SK-N-SH (cell line): ENCODE measurements around the gene CAVIN3. TPM values are rescaled to one million over a fixed set of nuclear protein-coding genes. Genes with fewer than 3 reads are reported as not detected.

ENCODE experiments used
- CTCF ChIA-PET: fragments of 300-600, 350-600 bp; formaldehyde crosslinking; extraction: SDS; loops from one replicate; lab custom pipeline; 2021; lab: Yijun Ruan, JAX
- POLR2A ChIA-PET: fragments of 350-600 bp; sonication (Branson Sonifier 250); formaldehyde crosslinking; extraction: SDS; loops from one replicate; lab custom pipeline; 2020; ENCODE audit warnings: antibody characterized with exemption, inconsistent platforms; lab: Yijun Ruan, JAX
- DNase-seq: peaks from one replicate; pipeline ENCODE4 v3.0.0; 2012
- H2AFZ ChIP-seq: fragments of 200-600 bp; sonication (generic); 2 replicates; pipeline ENCODE4 v1.8.1; 2016; ENCODE audit warnings: antibody characterized with exemption, mild to moderate bottlenecking, low read depth
- H3F3A ChIP-seq: fragments of 200-600 bp; sonication (generic); replicated peaks from 2 replicates; pipeline ENCODE3; 2016; ENCODE audit warnings: antibody characterized with exemption, mild to moderate bottlenecking; ENCODE audit not compliant: insufficient read depth
- H3K27ac ChIP-seq, 2 experiments: fragments of 200-500 bp in 1 of 2; fragments of 200-600 bp in 1 of 2; sonication (Bioruptor generic) in 1 of 2; sonication (generic), shearing (Covaris generic) in 1 of 2; 2 replicates each; pipeline versions ENCODE4 v1.5.1 to v1.6.1; 2014 to 2016; ENCODE audit warnings: low read depth in 2 of 2, inconsistent platforms in 1 of 2, low read length in 1 of 2, mild to moderate bottlenecking in 1 of 2, mixed read lengths in 1 of 2
- H3K27me3 ChIP-seq: fragments of 200-600 bp; sonication (generic), shearing (Covaris generic); 2 replicates; pipeline ENCODE4 v1.6.1; 2016; ENCODE audit warnings: mixed run types; ENCODE audit not compliant: insufficient read depth
- H3K36me3 ChIP-seq, 2 experiments: fragments of 200-500 bp in 1 of 2; fragments of 200-600 bp in 1 of 2; sonication (Bioruptor generic) in 1 of 2; sonication (generic) in 1 of 2; replicated peaks in 1 of 2; 2 replicates each; pipeline versions ENCODE3 to v1.5.1; 2014 to 2016; ENCODE audit warnings: low read length in 1 of 2, mild to moderate bottlenecking in 1 of 2; ENCODE audit not compliant: insufficient read depth in 2 of 2, control insufficient read depth in 1 of 2
- H3K4me1 ChIP-seq, 2 experiments: fragments of 200-500 bp in 1 of 2; fragments of 200-600 bp in 1 of 2; sonication (Bioruptor generic) in 1 of 2; sonication (generic), shearing (Covaris generic) in 1 of 2; 2 replicates each; pipeline versions ENCODE4 v1.5.1 to v1.6.1; 2014 to 2016; ENCODE audit warnings: low read depth in 1 of 2, low read length in 1 of 2, mixed run types in 1 of 2; ENCODE audit not compliant: insufficient read depth in 2 of 2, control insufficient read depth in 1 of 2
- H3K4me2 ChIP-seq: fragments of 200-600 bp; sonication (generic), shearing (Covaris generic); 2 replicates; pipeline ENCODE4 v1.6.1; 2017; ENCODE audit warnings: mixed run types
- H3K4me3 ChIP-seq, 2 experiments: fragments of 200-500 bp in 1 of 2; fragments of 200-600 bp in 1 of 2; sonication (Bioruptor generic) in 1 of 2; sonication (generic), shearing (Covaris generic) in 1 of 2; 2 replicates each; pipeline versions ENCODE4 v1.5.1 to v1.8.1; 2014 to 2016; ENCODE audit warnings: low read depth in 2 of 2, inconsistent platforms in 1 of 2, low read length in 1 of 2, mild to moderate bottlenecking in 1 of 2, mixed read lengths in 1 of 2, moderate library complexity in 1 of 2
- H3K79me2 ChIP-seq: fragments of 200-600 bp; sonication (generic); 2 replicates; pipeline ENCODE4 v1.8.1; 2017; ENCODE audit warnings: mild to moderate bottlenecking; ENCODE audit not compliant: insufficient read depth
- H3K9ac ChIP-seq: fragments of 200-600 bp; sonication (generic); 2 replicates; pipeline ENCODE4 v1.6.1; 2017; ENCODE audit warnings: mixed run types
- H3K9me2 ChIP-seq: fragments of 200-600 bp; sonication (generic); 2 replicates; pipeline ENCODE4 v1.6.1; 2017; ENCODE audit warnings: mixed run types
- H3K9me3 ChIP-seq: fragments of 200-600 bp; sonication (generic); 2 replicates; pipeline ENCODE4 v1.6.1; 2017; ENCODE audit warnings: mixed run types, mild to moderate bottlenecking, moderate library complexity
- H4K20me1 ChIP-seq: fragments of 200-600 bp; sonication (generic); 2 replicates; pipeline ENCODE4 v1.6.1; 2017; ENCODE audit warnings: mild to moderate bottlenecking, mixed run types; ENCODE audit not compliant: insufficient read depth
- CHD2 ChIP-seq: fragments of 150-350 bp; IDR thresholded peaks from 2 replicates; pipeline ENCODE4 v1.6.1; 2018; ENCODE audit warnings: low read length; ENCODE audit not compliant: partially characterized antibody
- FOSL2 ChIP-seq: IDR thresholded peaks from 2 replicates; pipeline ENCODE4 v1.4.0; 2012; ENCODE audit warnings: low read depth, mild to moderate bottlenecking, moderate library complexity, borderline replicate concordance
- GATA2 ChIP-seq: sonication (generic); formaldehyde crosslinking; IDR thresholded peaks from 2 replicates; pipeline ENCODE4 v1.5.0; 2020; ENCODE audit warnings: mild to moderate bottlenecking, missing genetic modification reagents
- MXI1 ChIP-seq: IDR thresholded peaks from 2 replicates; pipeline ENCODE4 v1.6.1; 2012; ENCODE audit warnings: mild to moderate bottlenecking, low read depth, low read length, improper control_type of control experiment
- WGBS: methylation state at CpG from one replicate; pipeline ENCODE4 v1.1.6; 2017; ENCODE audit warnings: low lambda C conversion rate; 5-methylcytosine and 5-hydroxymethylcytosine counted together
- polyA plus RNA-seq, 3 experiments: library from polyadenylated mRNA; depleted of rRNA; stranded (reverse); fragments of >200 nt; gene quantifications; 2 replicates each; pipeline ENCODE4 v1.2.3, GENCODE V29; 2012
- TF ChIP-seq, protein P1 (sequence below): IDR thresholded peaks from 2 replicates; pipeline ENCODE4 v1.4.0; 2012; ENCODE audit warnings: low read depth, borderline replicate concordance
- TF ChIP-seq, protein P2 (sequence below): IDR thresholded peaks from 2 replicates; pipeline ENCODE4; 2012
- TF ChIP-seq, protein P3 (sequence below): fragments of 200-600 bp; sonication (generic); IDR thresholded peaks from 2 replicates; pipeline ENCODE4 v1.6.1; 2017; ENCODE audit warnings: antibody characterized with exemption, mild to moderate bottlenecking, moderate library complexity
- TF ChIP-seq, protein P4 (sequence below): IDR thresholded peaks from 2 replicates; pipeline ENCODE4 v1.4.0; 2012; ENCODE audit warnings: low read depth, borderline replicate concordance

The CAVIN3 gene
- polyA plus RNA-seq, 1 of the 3 experiments (the other 2 are of a cell fraction) = 23.5 TPM

DNA sequence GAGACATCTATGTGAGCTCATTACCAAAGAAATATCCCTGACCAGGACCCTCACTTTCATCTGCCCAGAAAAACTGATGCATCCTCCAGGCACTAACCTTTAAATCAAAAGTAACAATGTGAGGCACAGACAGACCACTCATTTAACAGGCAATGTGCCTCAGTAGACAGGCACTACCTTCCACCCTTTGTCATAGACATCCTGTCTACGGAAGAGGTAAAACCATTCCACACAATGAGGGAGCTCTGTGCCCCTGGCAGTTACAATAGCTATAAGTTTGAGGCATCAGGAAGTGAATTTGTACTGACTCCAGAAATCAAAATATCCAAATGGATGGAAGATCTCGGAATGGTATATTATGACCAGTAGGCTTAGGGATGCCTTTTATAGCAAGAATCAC is 6.7 kb upstream of the CAVIN3 start:
- POLR2A ChIA-PET = no interaction called here

More for the DNA sequence above, 6.7 kb upstream of the CAVIN3 start:
- H3K79me2 ChIP-seq = no peaks in the 10 kb centered on the region
- no peak overlapping the region for H3K4me2 ChIP-seq
- no peaks in the 10 kb centered on the region for H3K9me3 ChIP-seq
- CTCF ChIA-PET = interaction anchor here (1.4 to 5.2 kb wide), 3 partner anchors 10 to 36 kb away, joined by 5 to 30 read pairs (median 10); no protein-coding TSS in a partner anchor
- WGBS = 32% methylated on average over 2 of the region's 2 CpGs
- no peak for DNase-seq
- no peak overlapping the region for H2AFZ ChIP-seq
- H3K4me3 ChIP-seq = no peak overlapping the region
- H3K9me2 ChIP-seq = no peaks in the 10 kb centered on the region
- no peaks in the 10 kb centered on the region for H3F3A ChIP-seq
- H4K20me1 ChIP-seq = no peaks in the 10 kb centered on the region
- peaks cover 7% of the 10 kb centered on the region; the same call in 1 of the 2 replicates for H3K27me3 ChIP-seq
- H3K4me1 ChIP-seq = 0 out of 4 replicates have a peak, but pooled peaks cover 0 to 4% of the 10 kb centered on the region in 2 experiments
- TF ChIP-seq, protein P1, sequence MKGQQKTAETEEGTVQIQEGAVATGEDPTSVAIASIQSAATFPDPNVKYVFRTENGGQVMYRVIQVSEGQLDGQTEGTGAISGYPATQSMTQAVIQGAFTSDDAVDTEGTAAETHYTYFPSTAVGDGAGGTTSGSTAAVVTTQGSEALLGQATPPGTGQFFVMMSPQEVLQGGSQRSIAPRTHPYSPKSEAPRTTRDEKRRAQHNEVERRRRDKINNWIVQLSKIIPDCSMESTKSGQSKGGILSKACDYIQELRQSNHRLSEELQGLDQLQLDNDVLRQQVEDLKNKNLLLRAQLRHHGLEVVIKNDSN = no peak
- TF ChIP-seq CHD2 (no peak), GATA2 (no peak), FOSL2 (no peak), MXI1 (no peak)
- TF ChIP-seq, protein P2, sequence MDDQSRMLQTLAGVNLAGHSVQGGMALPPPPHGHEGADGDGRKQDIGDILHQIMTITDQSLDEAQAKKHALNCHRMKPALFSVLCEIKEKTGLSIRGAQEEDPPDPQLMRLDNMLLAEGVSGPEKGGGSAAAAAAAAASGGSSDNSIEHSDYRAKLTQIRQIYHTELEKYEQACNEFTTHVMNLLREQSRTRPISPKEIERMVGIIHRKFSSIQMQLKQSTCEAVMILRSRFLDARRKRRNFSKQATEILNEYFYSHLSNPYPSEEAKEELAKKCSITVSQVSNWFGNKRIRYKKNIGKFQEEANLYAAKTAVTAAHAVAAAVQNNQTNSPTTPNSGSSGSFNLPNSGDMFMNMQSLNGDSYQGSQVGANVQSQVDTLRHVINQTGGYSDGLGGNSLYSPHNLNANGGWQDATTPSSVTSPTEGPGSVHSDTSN = no peak
- TF ChIP-seq, protein P3, sequence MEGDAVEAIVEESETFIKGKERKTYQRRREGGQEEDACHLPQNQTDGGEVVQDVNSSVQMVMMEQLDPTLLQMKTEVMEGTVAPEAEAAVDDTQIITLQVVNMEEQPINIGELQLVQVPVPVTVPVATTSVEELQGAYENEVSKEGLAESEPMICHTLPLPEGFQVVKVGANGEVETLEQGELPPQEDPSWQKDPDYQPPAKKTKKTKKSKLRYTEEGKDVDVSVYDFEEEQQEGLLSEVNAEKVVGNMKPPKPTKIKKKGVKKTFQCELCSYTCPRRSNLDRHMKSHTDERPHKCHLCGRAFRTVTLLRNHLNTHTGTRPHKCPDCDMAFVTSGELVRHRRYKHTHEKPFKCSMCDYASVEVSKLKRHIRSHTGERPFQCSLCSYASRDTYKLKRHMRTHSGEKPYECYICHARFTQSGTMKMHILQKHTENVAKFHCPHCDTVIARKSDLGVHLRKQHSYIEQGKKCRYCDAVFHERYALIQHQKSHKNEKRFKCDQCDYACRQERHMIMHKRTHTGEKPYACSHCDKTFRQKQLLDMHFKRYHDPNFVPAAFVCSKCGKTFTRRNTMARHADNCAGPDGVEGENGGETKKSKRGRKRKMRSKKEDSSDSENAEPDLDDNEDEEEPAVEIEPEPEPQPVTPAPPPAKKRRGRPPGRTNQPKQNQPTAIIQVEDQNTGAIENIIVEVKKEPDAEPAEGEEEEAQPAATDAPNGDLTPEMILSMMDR = no peak
- TF ChIP-seq, protein P4, sequence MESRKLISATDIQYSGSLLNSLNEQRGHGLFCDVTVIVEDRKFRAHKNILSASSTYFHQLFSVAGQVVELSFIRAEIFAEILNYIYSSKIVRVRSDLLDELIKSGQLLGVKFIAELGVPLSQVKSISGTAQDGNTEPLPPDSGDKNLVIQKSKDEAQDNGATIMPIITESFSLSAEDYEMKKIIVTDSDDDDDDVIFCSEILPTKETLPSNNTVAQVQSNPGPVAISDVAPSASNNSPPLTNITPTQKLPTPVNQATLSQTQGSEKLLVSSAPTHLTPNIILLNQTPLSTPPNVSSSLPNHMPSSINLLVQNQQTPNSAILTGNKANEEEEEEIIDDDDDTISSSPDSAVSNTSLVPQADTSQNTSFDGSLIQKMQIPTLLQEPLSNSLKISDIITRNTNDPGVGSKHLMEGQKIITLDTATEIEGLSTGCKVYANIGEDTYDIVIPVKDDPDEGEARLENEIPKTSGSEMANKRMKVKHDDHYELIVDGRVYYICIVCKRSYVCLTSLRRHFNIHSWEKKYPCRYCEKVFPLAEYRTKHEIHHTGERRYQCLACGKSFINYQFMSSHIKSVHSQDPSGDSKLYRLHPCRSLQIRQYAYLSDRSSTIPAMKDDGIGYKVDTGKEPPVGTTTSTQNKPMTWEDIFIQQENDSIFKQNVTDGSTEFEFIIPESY = no peak
- TF ChIP-seq, all 33 proteins: peak for 0
- Histone ChIP-seq H3K9ac (no peak overlapping the region), H3K27ac (no peak overlapping the region), H3K36me3 (no peaks in the 10 kb centered on the region)
